Neuron (in vitro differentiated cells): Measurements from ENCODE around the gene VSIG10L2.

Experiments
- H2AFZ ChIP-seq: one replicate; pipeline ENCODE4 v1.6.1; 2013; ENCODE audit warnings: low read depth, mild to moderate bottlenecking, inconsistent platforms, low read length, moderate library complexity
- H3K27me3 ChIP-seq: one replicate; pipeline ENCODE4 v1.6.1; 2013; ENCODE audit warnings: low read length; ENCODE audit not compliant: insufficient read depth
- H3K36me3 ChIP-seq: one replicate; pipeline ENCODE4 v1.6.1; 2013; ENCODE audit warnings: low read length; ENCODE audit not compliant: insufficient read depth
- H3K4me1 ChIP-seq: one replicate; pipeline ENCODE4 v1.6.1; 2013; ENCODE audit warnings: low read length; ENCODE audit not compliant: insufficient read depth
- H3K4me3 ChIP-seq: 2 replicates; pipeline ENCODE4 v1.5.1; 2013; ENCODE audit warnings: mild to moderate bottlenecking, low read length, moderate library complexity
- H3K9me3 ChIP-seq: one replicate; pipeline ENCODE4 v1.6.1; 2013; ENCODE audit warnings: low read length

The VSIG10L2 gene

GRCh38 chr11:125934473-125934872, 11.4 kb upstream of the VSIG10L2 start:
- H3K36me3 ChIP-seq = no peaks in the 10 kb centered on the region
- H2AFZ ChIP-seq = no peak overlapping the region
- peaks cover 11% of the 10 kb centered on the region for H3K4me1 ChIP-seq
- H3K4me3 ChIP-seq = no peak overlapping the region
- no peaks in the 10 kb centered on the region for H3K9me3 ChIP-seq
- peaks cover 11% of the 10 kb centered on the region for H3K27me3 ChIP-seq

GRCh38 chr11:125935056-125935455, 10.8 kb upstream of the VSIG10L2 start:
- Histone ChIP-seq H3K9me3 (no peaks in the 10 kb centered on the region), H3K36me3 (no peaks in the 10 kb centered on the region), H2AFZ (no peak overlapping the region), H3K4me1 (peaks cover 11% of the 10 kb centered on the region), H3K4me3 (no peak overlapping the region), H3K27me3 (peaks cover 11% of the 10 kb centered on the region)

GRCh38 chr11:125935618-125936199, 10.1 kb upstream of the VSIG10L2 start:
- Histone ChIP-seq H3K4me3 (no peak overlapping the region), H2AFZ (no peak overlapping the region), H3K9me3 (no peaks in the 10 kb centered on the region), H3K4me1 (peaks cover 11% of the 10 kb centered on the region), H3K27me3 (peaks cover 11% of the 10 kb centered on the region), H3K36me3 (no peaks in the 10 kb centered on the region)

GRCh38 chr11:125938418-125938817, 7.4 kb upstream of the VSIG10L2 start:
- H3K4me3 ChIP-seq = no peak overlapping the region
- H3K9me3 ChIP-seq = no peaks in the 10 kb centered on the region
- no peak overlapping the region for H2AFZ ChIP-seq
- H3K36me3 ChIP-seq = no peaks in the 10 kb centered on the region
- H3K27me3 ChIP-seq = no peaks in the 10 kb centered on the region
- peaks cover 11% of the 10 kb centered on the region for H3K4me1 ChIP-seq

- no peaks in the 10 kb centered on the region for H3K36me3 ChIP-seq
- H2AFZ ChIP-seq = no peak overlapping the region
- no peaks in the 10 kb centered on the region for H3K27me3 ChIP-seq
- H3K4me3 ChIP-seq = no peak overlapping the region
- H3K9me3 ChIP-seq = no peaks in the 10 kb centered on the region
- H3K4me1 ChIP-seq = peaks cover 11% of the 10 kb centered on the region
These were observed 6.7 kb upstream of the VSIG10L2 start for GRCh38 chr11:125939081-125939521.

- Histone ChIP-seq H3K27me3 (no peaks in the 10 kb centered on the region), H3K36me3 (no peaks in the 10 kb centered on the region), H3K4me1 (peaks cover 11% of the 10 kb centered on the region), H2AFZ (no peak overlapping the region), H3K4me3 (no peak overlapping the region), H3K9me3 (no peaks in the 10 kb centered on the region)
These were observed 5.7 kb upstream of the VSIG10L2 start for GRCh38 chr11:125940145-125940544.

- no peaks in the 10 kb centered on the region for H3K9me3 ChIP-seq
- no peak overlapping the region for H3K4me3 ChIP-seq
- H3K27me3 ChIP-seq = no peaks in the 10 kb centered on the region
- no peaks in the 10 kb centered on the region for H3K36me3 ChIP-seq
- H3K4me1 ChIP-seq = peaks cover 11% of the 10 kb centered on the region
- no peak overlapping the region for H2AFZ ChIP-seq
These were observed 4.6 kb upstream of the VSIG10L2 start for GRCh38 chr11:125941267-125941618.

- Histone ChIP-seq H3K4me3 (no peak overlapping the region), H3K9me3 (no peaks in the 10 kb centered on the region), H3K27me3 (no peaks in the 10 kb centered on the region), H2AFZ (no peak overlapping the region), H3K4me1 (peaks cover 11% of the 10 kb centered on the region), H3K36me3 (no peaks in the 10 kb centered on the region)
These were observed 3.9 kb upstream of the VSIG10L2 start for GRCh38 chr11:125941619-125942611.

GRCh38 chr11:125942771-125943428, 2.9 kb upstream of the VSIG10L2 start:
- H2AFZ ChIP-seq = no peak overlapping the region
- no peak overlapping the region for H3K4me3 ChIP-seq
- H3K4me1 ChIP-seq = peaks cover 11% of the 10 kb centered on the region
- H3K36me3 ChIP-seq = no peaks in the 10 kb centered on the region
- H3K27me3 ChIP-seq = no peaks in the 10 kb centered on the region
- no peaks in the 10 kb centered on the region for H3K9me3 ChIP-seq

- Histone ChIP-seq H3K9me3 (no peaks in the 10 kb centered on the region), H3K4me1 (peaks cover 7% of the 10 kb centered on the region), H3K4me3 (no peak overlapping the region), H3K36me3 (no peaks in the 10 kb centered on the region), H3K27me3 (no peaks in the 10 kb centered on the region), H2AFZ (no peak overlapping the region)
These were observed 2.0 kb upstream of the VSIG10L2 start for GRCh38 chr11:125943661-125944349.

- Histone ChIP-seq H3K27me3 (no peaks in the 10 kb centered on the region), H3K4me3 (no peak overlapping the region), H3K9me3 (no peaks in the 10 kb centered on the region), H3K4me1 (peaks cover under 1% of the 10 kb centered on the region), H2AFZ (no peak overlapping the region), H3K36me3 (no peaks in the 10 kb centered on the region)
These were observed 1.4 kb upstream of the VSIG10L2 start for GRCh38 chr11:125944350-125945010.

GRCh38 chr11:125945011-125945796, 640 bp upstream of the VSIG10L2 start:
- H3K27me3 ChIP-seq = no peaks in the 10 kb centered on the region
- H3K4me3 ChIP-seq = no peak overlapping the region
- peaks cover 3% of the 10 kb centered on the region for H3K9me3 ChIP-seq
- no peaks in the 10 kb centered on the region for H3K4me1 ChIP-seq
- H3K36me3 ChIP-seq = no peaks in the 10 kb centered on the region
- no peak overlapping the region for H2AFZ ChIP-seq
